NCI-H2107 treated with DMSO at 0.1 percent for 48 hours (cell line): ENCODE results near the gene RNU6-7.

Experiments used
- DNase-seq: peaks from one replicate; lab custom pipeline; 2025; ENCODE audit not compliant: unreplicated experiment; lab: John Stamatoyannopoulos, UW

RNU6-7 gene

DNA sequence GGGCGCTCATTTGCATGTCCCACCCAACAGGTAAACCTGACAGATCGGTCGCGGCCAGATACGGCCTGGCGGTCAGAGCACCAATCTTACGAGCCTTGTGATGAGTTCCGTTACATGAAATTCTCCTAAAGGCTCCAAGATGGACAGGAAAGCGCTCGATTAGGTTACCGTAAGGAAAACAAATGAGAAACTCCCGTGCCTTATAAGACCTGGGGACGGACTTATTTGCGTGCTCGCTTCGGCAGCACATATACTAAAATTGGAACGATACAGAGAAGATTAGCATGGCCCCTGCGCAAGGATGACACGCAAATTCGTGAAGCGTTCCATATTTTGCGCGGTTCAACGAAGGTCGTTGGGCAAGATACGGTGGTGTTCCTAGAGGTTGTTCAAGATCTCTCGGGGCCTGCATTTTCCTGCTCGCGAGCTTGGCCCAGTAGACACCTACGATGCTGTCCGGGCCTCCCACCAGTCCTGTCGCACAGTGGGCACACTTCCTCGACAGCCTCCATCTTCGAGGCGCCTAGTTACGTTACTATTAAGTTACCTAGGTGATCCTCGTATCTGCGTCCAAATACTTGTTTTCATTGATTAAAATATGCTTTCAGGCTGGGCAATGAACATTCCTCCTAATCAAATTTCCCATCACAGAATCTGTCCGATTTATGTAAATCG lies at the start of gene RNU6-7:
TSS of gene RNU6-7 (plus strand) at position 230 of the 675 bp plus-strand sequence.
- peak; percentile 73 for DNase-seq

GRCh38 chr14:32166029-32166428 lies 35.8 kb upstream of the RNU6-7 start:
- no peak for DNase-seq

- DNase-seq = no peak
Observed at GRCh38 chr14:32166924-32167323, 34.9 kb upstream of the RNU6-7 start.

DNA sequence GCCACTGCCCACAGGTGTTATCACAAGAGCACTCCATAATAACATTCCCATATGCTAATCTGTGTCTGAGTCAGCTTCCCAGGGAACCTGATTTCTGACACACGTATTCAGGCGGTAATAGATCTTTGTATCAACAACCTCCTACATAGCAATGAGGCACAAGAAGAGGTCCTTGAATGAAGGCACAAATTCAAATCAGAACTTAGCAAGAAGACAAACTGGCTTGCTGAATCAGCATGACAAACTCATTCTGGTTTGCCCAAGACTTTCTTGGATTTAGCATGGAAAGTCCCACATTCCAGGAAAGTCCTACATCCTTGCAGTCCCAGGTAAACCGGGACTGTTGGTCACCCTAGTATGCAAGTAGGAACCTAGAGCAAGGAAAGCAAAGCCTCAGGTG lies 33.9 kb upstream of the RNU6-7 start:
- DNase-seq = no peak

- no peak for DNase-seq
Observed at GRCh38 chr14:32169191-32169590, 32.7 kb upstream of the RNU6-7 start.

DNA sequence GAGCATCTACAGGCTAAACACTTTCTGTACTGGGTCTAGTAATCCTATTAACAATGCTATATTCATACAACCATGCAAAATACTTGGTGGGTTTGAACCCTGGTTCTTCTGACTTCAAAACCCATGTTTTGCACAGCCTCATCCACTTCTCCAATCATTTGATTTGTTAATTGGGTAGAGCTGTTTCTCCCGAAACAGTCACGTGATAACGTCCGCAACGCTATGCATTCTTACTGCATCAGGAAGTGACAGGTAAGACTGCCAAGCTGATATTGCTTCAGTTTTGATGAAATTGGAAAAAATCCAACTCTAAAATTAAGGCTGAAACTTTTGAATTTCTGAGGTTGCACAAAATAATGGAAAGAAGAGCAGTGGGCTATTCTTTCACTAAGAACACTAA lies 30.4 kb upstream of the RNU6-7 start:
- DNase-seq = no peak

DNA sequence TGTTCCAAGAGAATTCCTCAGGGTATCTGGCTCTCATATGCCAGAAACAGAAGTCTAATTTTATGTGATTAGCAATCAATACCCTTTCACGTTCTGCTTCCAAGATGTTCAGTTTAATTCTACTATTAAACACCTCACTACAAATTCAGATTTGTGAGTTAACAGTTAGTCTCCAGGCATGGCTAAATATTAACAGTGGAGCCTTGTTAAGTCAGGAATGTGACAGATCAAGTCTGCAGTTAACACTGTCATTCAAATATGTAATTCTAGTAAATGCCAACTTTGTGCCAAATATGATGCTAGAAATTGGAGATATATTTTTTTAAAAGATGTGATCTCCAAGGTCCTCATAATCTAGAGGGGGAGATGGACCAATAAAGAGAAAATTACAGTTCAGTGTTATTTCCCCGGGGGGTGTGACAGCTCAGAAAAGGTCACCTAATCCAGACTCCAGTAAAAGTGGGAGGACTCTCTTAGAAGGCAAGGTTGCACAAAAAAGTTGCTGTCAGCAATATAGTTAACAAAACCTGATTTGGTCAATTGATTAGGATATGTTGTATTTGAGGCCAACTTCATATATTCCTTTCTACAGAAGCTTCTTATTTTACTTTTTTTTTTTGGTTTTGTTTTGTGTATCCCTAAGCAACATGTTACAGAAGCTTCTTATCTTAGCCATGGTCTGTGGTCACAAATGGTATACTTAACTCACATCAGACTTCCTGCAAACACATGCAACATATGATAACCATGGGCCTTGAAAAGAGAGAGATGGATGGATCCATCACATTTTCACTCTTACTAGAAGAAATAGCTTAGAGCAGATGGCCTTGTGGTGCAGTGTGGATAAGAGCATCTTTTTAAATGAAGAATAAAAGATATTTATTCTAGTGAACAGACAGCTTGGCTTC lies 18.4 kb upstream of the RNU6-7 start:
- DNase-seq = no peak

- DNase-seq = no peak
Observed at GRCh38 chr14:32185097-32185496, 16.7 kb upstream of the RNU6-7 start.

DNA sequence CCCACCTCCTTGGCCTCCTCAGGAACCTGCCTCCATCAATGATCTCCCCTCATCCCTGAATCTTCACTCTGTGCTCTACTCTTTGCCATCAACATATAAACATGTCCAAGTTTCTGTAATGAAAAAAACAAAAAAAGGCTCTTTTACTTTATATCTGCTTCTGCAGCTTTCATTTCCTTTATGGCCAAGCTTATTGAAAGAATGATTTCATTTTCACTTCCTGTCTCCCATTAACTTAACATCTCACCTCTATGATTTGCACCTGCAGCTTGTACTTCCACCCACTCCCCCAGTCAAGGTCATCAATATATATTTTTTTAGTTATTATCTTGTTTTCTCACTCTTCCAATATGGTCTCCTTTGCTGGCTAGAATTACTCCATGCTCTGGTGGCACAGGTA lies 15.6 kb upstream of the RNU6-7 start:
- no peak for DNase-seq

GRCh38 chr14:32189811-32190210 lies 12.0 kb upstream of the RNU6-7 start:
- no peak for DNase-seq

- DNase-seq = no peak
Observed at GRCh38 chr14:32190673-32191072, 11.2 kb upstream of the RNU6-7 start.

GRCh38 chr14:32192712-32193373 lies 9.0 kb upstream of the RNU6-7 start:
- no peak for DNase-seq

- DNase-seq = no peak
Observed at GRCh38 chr14:32193532-32193931, 8.3 kb upstream of the RNU6-7 start.

GRCh38 chr14:32195636-32196035 lies 6.2 kb upstream of the RNU6-7 start:
- no peak for DNase-seq

GRCh38 chr14:32197919-32198318 lies 3.9 kb upstream of the RNU6-7 start:
- DNase-seq = no peak

DNA sequence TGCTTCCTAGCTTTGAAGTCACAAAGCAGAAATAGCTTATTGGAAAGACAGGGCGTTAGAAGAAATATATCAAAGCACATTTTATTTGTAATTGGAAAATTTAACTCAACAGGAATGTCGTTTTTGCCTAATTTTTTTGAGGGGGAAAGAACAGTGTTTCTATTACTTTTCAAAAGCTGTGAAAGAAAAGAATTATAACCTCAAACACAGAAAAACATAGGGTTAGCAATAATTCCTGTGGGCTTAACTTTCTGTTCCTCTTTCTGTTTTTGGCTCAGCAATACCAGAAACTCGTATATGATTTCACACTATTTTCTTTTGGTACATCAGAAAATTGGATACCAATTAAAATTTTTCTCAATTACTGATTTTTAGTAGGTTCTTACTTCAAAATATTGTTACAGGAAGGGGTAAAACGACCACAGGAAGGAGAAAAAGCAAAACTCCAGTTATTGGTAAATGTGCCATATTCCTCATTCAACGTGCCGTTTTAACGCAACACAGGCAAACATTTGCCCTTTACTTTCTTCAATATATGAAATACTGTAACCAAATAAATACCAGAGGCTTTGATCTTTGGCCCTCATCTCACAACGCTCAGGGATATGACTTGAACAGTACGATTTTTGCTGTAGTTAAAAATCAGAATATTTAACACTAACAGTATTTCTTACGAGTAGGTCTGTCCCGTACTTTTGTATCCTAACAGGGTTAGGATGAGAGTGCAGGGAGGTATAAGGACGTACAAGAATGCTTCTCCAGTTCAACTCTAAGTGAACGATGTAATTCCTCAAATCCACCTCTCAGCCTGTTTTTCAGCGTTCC lies 1.3 kb upstream of the RNU6-7 start:
- DNase-seq = no peak

GRCh38 chr14:32201193-32201815 lies 541 bp upstream of the RNU6-7 start:
- DNase-seq = peak; percentile 87

DNA sequence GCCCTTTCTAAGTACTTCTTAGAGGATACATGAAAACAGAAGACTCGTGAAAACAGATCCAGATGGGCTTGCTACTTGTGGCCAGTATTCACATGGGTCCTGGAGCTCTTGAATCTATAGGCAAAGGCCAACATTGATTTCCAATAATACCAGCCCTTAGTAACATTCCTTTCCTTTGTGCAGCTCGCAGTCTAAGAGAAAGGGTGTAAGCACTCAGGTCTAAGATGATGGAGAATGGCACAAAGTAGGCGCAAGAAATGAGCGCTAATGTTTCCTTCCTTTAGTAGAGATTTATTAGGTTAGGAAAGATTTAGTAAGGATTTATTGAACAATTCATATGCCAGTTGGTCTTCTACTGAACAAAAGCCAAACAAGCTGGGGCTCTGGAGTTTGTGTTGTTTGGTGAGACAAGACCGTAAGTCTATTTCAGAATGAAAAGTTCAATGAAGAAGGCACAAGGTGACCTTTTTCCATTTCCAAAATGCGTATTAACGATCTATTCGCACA lies 699 bp downstream of the RNU6-7 start:
- peak; percentile 69 for DNase-seq

DNA sequence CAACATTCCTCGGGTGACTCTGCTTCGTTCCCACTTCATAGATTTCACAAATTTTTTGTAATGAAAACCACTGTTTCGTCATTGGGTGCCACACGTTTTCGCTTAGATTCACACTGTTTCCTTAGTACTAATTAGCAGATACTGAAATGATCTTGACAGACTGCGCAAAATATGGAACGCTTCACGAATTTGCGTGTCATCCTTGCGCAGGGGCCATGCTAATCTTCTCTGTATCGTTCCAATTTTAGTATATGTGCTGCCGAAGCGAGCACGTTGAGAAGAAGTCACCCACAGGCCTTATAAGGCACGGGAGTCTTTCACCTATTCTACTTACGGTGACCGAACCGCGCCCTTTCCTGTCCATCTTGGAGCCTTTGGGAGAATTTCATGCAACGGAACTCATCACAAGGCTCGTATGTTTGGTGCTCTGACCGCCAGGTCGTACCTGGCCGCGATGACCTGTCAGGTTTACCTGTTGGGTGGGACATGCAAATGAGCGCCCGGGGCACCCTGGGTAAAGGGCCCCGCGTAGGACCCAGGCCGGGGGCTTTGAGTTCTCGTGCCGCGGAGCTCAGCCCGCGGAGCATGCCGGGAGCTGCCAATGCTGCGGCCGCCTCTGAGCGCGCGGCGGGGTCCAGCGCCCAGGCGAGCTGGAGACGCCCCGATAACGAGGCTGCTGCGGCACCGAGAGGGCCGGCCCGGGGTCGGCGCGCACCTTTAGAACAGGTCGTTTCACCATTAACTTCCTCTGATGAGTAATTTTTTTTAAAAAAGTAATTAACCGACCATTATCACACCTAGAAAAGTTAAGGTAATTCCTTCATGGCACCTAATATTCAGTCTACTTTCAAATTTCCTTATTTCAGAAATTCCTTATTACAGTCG lies 1.4 kb downstream of the RNU6-7 start, which contains the start of gene RNU6-8:
TSS of gene RNU6-8 (minus strand) at position 272 of the 885 bp plus-strand sequence.
- peak; percentile 83 for DNase-seq
